SU-DHL-6 (cell line): Measurements from ENCODE around the gene TBC1D22A.

Experiments used
- CTCF ChIP-seq: fragments of 200-600 bp; sonication (generic); IDR thresholded peaks from one replicate; pipeline ENCODE4 v1.5.1; 2017; ENCODE audit warnings: antibody characterized with exemption, mild to moderate bottlenecking, low read length, moderate library complexity; ENCODE audit not compliant: insufficient read depth, poor library complexity, severe bottlenecking
- EZH2phosphoT487 ChIP-seq: fragments of 200-600 bp; sonication (generic), shearing (Covaris generic); conservative IDR thresholded peaks from 2 replicates; pipeline ENCODE4 v1.6.1; 2018; ENCODE audit warnings: mild to moderate bottlenecking, antibody characterized with exemption, low read length, moderate library complexity, mixed read lengths

DNA sequence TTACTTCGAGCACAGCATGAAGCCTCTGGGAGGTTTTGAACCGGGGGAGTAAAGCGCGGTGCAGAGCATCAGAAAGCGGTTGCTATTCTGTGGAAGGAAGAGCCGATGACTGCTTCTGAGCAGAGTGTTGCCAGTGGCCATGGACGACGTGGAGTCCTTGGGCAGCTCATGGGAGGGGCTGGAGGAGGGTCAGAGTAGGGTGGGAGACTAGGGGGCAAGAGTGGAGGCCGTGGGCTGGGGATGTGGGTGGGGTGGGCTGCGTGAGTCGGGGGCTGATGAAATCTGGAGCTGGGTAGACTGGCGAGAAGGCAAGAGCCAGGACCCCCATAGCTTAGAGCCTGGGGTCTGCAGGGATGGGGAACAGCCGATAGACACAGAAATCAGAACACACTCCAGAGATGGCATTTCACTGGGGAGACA is 40.2 kb downstream of the TBC1D22A start:
- TF ChIP-seq CTCF, result no peak
- TF ChIP-seq EZH2phosphoT487, result no peak
